CD4-positive, alpha-beta memory T cell (primary cell): ENCODE measurements around the gene PUSL1. TPM values are rescaled to one million over a fixed set of nuclear protein-coding genes. Genes with fewer than 3 reads are reported as not detected.

Experiments
- CTCF ChIA-PET: fragments of 350-600 bp; sonication (Branson Sonifier 250); formaldehyde crosslinking; loops from one replicate; lab custom pipeline; 2021; ENCODE audit warnings: inconsistent platforms; ENCODE audit not compliant: partially characterized antibody; lab: Charles Lee
- POLR2A ChIA-PET: fragments of 350-600 bp; sonication (Branson Sonifier 250); formaldehyde crosslinking; loops from one replicate; lab custom pipeline; 2021; ENCODE audit not compliant: partially characterized antibody; lab: Charles Lee
- DNase-seq, 5 donors: peaks; one replicate each; pipeline versions ENCODE4 v3.0.0 to v3.0.0-alpha.2; 2020 to 2022; ENCODE audit warnings: mixed read lengths in 1 of 5
- H3K27ac ChIP-seq: one replicate; pipeline ENCODE4 v1.7.0; 2013; ENCODE audit warnings: low read depth, low read length
- H3K27me3 ChIP-seq: 2 replicates; pipeline ENCODE4 v1.7.0; 2013; ENCODE audit warnings: mild to moderate bottlenecking, low read length, moderate library complexity; ENCODE audit not compliant: insufficient read depth
- H3K36me3 ChIP-seq: 2 replicates; pipeline ENCODE4 v1.7.0; 2013; ENCODE audit warnings: mild to moderate bottlenecking, low read length, moderate library complexity; ENCODE audit not compliant: insufficient read depth
- H3K4me1 ChIP-seq: 2 replicates; pipeline ENCODE4 v1.7.0; 2013; ENCODE audit warnings: mild to moderate bottlenecking, low read length, moderate library complexity; ENCODE audit not compliant: insufficient read depth
- H3K4me3 ChIP-seq, 2 donors: one replicate each; pipeline ENCODE4 v1.7.0; 2013; ENCODE audit warnings: low read length in 2 of 2, mild to moderate bottlenecking in 1 of 2
- H3K9me3 ChIP-seq, 2 donors: one replicate each; pipeline ENCODE4 v1.7.0; 2013; ENCODE audit warnings: low read length in 2 of 2, control low read depth in 1 of 2; ENCODE audit not compliant: control insufficient read depth in 1 of 2
- H3K27ac Mint-ChIP-seq, 7 donors: one replicate each; pipeline ENCODE4 v1.8.0; 2020 to 2021; ENCODE audit warnings: mixed read lengths in 7 of 7, mild to moderate bottlenecking in 6 of 7, inconsistent platforms in 3 of 7, moderate library complexity in 3 of 7
- H3K27me3 Mint-ChIP-seq, 2 donors: one replicate each; pipeline ENCODE4 v1.8.0; 2020 to 2021; ENCODE audit warnings: mixed read lengths in 2 of 2
- H3K36me3 Mint-ChIP-seq, 2 donors: one replicate each; pipeline ENCODE4 v1.8.0; 2020 to 2021; ENCODE audit warnings: mixed read lengths in 2 of 2, inconsistent platforms in 1 of 2, mild to moderate bottlenecking in 1 of 2
- H3K4me1 Mint-ChIP-seq, 4 donors: one replicate each; pipeline ENCODE4 v1.8.0; 2020 to 2021; ENCODE audit warnings: mixed read lengths in 4 of 4, mild to moderate bottlenecking in 1 of 4
- H3K4me3 Mint-ChIP-seq, 8 donors: one replicate each; pipeline ENCODE4 v1.8.0; 2020 to 2021; ENCODE audit warnings: mixed read lengths in 8 of 8, mild to moderate bottlenecking in 7 of 8, moderate library complexity in 6 of 8, inconsistent platforms in 3 of 8
- H3K9me3 Mint-ChIP-seq, 8 donors: one replicate each; pipeline ENCODE4 v1.8.0; 2020 to 2021; ENCODE audit warnings: mixed read lengths in 8 of 8, mild to moderate bottlenecking in 5 of 8, inconsistent platforms in 3 of 8, moderate library complexity in 1 of 8
- intact Hi-C: fragments of 100-400 bp; cut with micrococcal nuclease; formaldehyde crosslinking; loops from one replicate; pipeline ENCODE4 v1.15.1; 2023
- polyA plus RNA-seq, 2 donors: library from polyadenylated mRNA; unstranded; fragments of 300-500 nt; fragmentation: Illumina TruSeq; gene quantifications; one replicate each; pipeline ENCODE4 v1.2.3, GENCODE V29; 2021
- total RNA-seq, 2 experiments: library from RNA; stranded (reverse); gene quantifications; one replicate each; pipeline ENCODE4 v1.2.3, GENCODE V29; 2021

The PUSL1 gene
- total and polyA plus RNA-seq, 4 experiments from 2014 or later, result 15.4 to 27.9 (median 20.4) TPM

GRCh38 chr1:1272341-1273208 is 35.8 kb upstream of the PUSL1 start:
- peaks cover 43% of the 10 kb centered on the region for H3K4me1 ChIP-seq
- CTCF ChIA-PET, result interaction anchor here (0.6 to 2.4 kb wide), 2 partner anchors 150 to 595 kb away, joined by 3 to 9 read pairs; no protein-coding TSS in a partner anchor
- H3K4me3 ChIP-seq, result peak overlapping the region; percentile 33 to 80
- H3K36me3 ChIP-seq, result no peaks in the 10 kb centered on the region
- DNase-seq, result peak in 1 of 5 donors; percentile 45
- POLR2A ChIA-PET, result interaction anchor here (0.8 to 1.8 kb wide), 6 partner anchors 33 to 135 kb away, joined by 3 to 10 read pairs (median 4); partner anchors contain the start of genes AURKAIP1 and B3GALT6
- intact Hi-C loops, result loop anchor here (1.0 kb wide), 2 partner anchors 36 to 40 kb away; partner anchors contain the start of genes B3GALT6, PUSL1 and SDF4
- Mint-ChIP-seq H3K4me3 (peak overlapping the region; percentile 86 to 88 (median 87)), H3K27ac (peak overlapping the region; percentile 83 to 96 (median 89)), H3K27me3 (no peaks in the 10 kb centered on the region), H3K4me1 (peaks cover 22 to 47% (median 33%) of the 10 kb centered on the region in 4 donors), H3K36me3 (peaks cover 5 to 25% of the 10 kb centered on the region in 2 donors), H3K9me3 (no peaks in the 10 kb centered on the region)
- H3K27ac ChIP-seq, result peak overlapping the region; percentile 83
- no peaks in the 10 kb centered on the region for H3K27me3 ChIP-seq
- H3K9me3 ChIP-seq, result no peaks in the 10 kb centered on the region

GRCh38 chr1:1273209-1273511 is 35.2 kb upstream of the PUSL1 start:
- no peaks in the 10 kb centered on the region for H3K9me3 ChIP-seq
- Mint-ChIP-seq H3K4me3 (peak overlapping the region; percentile 86 to 88 (median 87)), H3K27ac (peak overlapping the region; percentile 83 to 96 (median 89)), H3K9me3 (no peaks in the 10 kb centered on the region), H3K36me3 (peaks cover 5 to 21% of the 10 kb centered on the region in 2 donors), H3K27me3 (no peaks in the 10 kb centered on the region), H3K4me1 (peaks cover 22 to 43% (median 32%) of the 10 kb centered on the region in 4 donors)
- ChIA-PET CTCF (interaction anchor here (1.4 kb wide), 1 partner anchor 150 kb away, joined by 3 read pairs; no protein-coding TSS in a partner anchor), POLR2A (interaction anchor here (0.9 to 1.8 kb wide), 9 partner anchors 17 to 342 kb away, joined by 3 to 10 read pairs (median 3); partner anchors contain the start of genes AURKAIP1, B3GALT6, MIB2 and SDF4)
- peak overlapping the region; percentile 33 to 80 for H3K4me3 ChIP-seq
- peaks cover 43% of the 10 kb centered on the region for H3K4me1 ChIP-seq
- no peaks in the 10 kb centered on the region for H3K27me3 ChIP-seq
- peak overlapping the region; percentile 83 for H3K27ac ChIP-seq
- no peaks in the 10 kb centered on the region for H3K36me3 ChIP-seq
- no peak for DNase-seq
- intact Hi-C loops, result loop anchor here (1.0 kb wide), 2 partner anchors 35 to 41 kb away; partner anchors contain the start of genes B3GALT6, PUSL1 and SDF4

GRCh38 chr1:1273512-1274298 is 34.7 kb upstream of the PUSL1 start, which contains the start of gene UBE2J2:
UBE2J2 (minus strand) TSS chr1:1273854; CDS start chr1:1267992, 5,862 bp downstream.
- Mint-ChIP-seq H3K9me3 (no peaks in the 10 kb centered on the region), H3K27ac (peak within 1 kb of the TSS; percentile 83 to 96 (median 89)), H3K27me3 (no peaks in the 10 kb centered on the region), H3K36me3 (peaks cover 5 to 19% of the 10 kb centered on the region in 2 donors), H3K4me3 (peak within 1 kb of the TSS; percentile 86 to 88 (median 87)), H3K4me1 (peaks cover 22 to 40% (median 32%) of the 10 kb centered on the region in 4 donors)
- H3K4me3 ChIP-seq, result peak within 1 kb of the TSS; percentile 33 to 80
- POLR2A ChIA-PET, result interaction anchor here (0.9 to 1.8 kb wide), 10 partner anchors 17 to 342 kb away, joined by 3 to 10 read pairs (median 4); partner anchors contain the start of genes AURKAIP1, B3GALT6, MIB2 and SDF4
- peak; percentile 89 to 92 (median 90) for DNase-seq
- H3K9me3 ChIP-seq, result no peaks in the 10 kb centered on the region
- no peaks in the 10 kb centered on the region for H3K27me3 ChIP-seq
- intact Hi-C loops, result loop anchor here (1.0 kb wide), 3 partner anchors 35 to 157 kb away; partner anchors contain the start of genes B3GALT6, C1orf159, PUSL1 and SDF4
- peak within 1 kb of the TSS; percentile 83 for H3K27ac ChIP-seq
- peaks cover 43% of the 10 kb centered on the region for H3K4me1 ChIP-seq
- CTCF ChIA-PET, result interaction anchor here (1.4 kb wide), 1 partner anchor 151 kb away, joined by 3 read pairs; no protein-coding TSS in a partner anchor
- no peaks in the 10 kb centered on the region for H3K36me3 ChIP-seq

GRCh38 chr1:1274299-1274930 is 34.0 kb upstream of the PUSL1 start:
- Histone ChIP-seq H3K36me3 (no peaks in the 10 kb centered on the region), H3K4me3 (peak overlapping the region; percentile 29 to 80), H3K4me1 (peaks cover 42% of the 10 kb centered on the region), H3K9me3 (no peaks in the 10 kb centered on the region), H3K27me3 (no peaks in the 10 kb centered on the region), H3K27ac (peak overlapping the region; percentile 83)
- Mint-ChIP-seq H3K36me3 (peaks cover 5 to 19% of the 10 kb centered on the region in 2 donors), H3K27ac (peak overlapping the region in 5 of 7 donors; percentile 36 to 53 (median 41)), H3K4me3 (peak overlapping the region; percentile 26 to 74 (median 70)), H3K9me3 (no peaks in the 10 kb centered on the region), H3K4me1 (peaks cover 22 to 40% (median 32%) of the 10 kb centered on the region in 4 donors), H3K27me3 (peaks cover 0 to 1% of the 10 kb centered on the region in 2 donors)
- intact Hi-C loops, result loop anchor here (1.0 kb wide), 1 partner anchor 158 kb away; the partner anchor contains the start of gene C1orf159
- POLR2A ChIA-PET, result interaction anchor here (1.0 to 1.8 kb wide), 7 partner anchors 16 to 341 kb away, joined by 3 to 10 read pairs (median 4); partner anchors contain the start of genes AURKAIP1, B3GALT6, MIB2 and SDF4
- CTCF ChIA-PET, result interaction anchor here (1.4 kb wide), 1 partner anchor 152 kb away, joined by 3 read pairs; no protein-coding TSS in a partner anchor
- peak in 1 of 5 donors; percentile 38 for DNase-seq

GRCh38 chr1:1274931-1275431 is 33.4 kb upstream of the PUSL1 start:
- Mint-ChIP-seq H3K27ac (peak overlapping the region in 4 of 7 donors; percentile 36 to 53 (median 39)), H3K36me3 (peaks cover 5 to 18% of the 10 kb centered on the region in 2 donors), H3K27me3 (peaks cover 0 to 1% of the 10 kb centered on the region in 2 donors), H3K4me1 (peaks cover 18 to 34% (median 28%) of the 10 kb centered on the region in 4 donors), H3K9me3 (no peaks in the 10 kb centered on the region), H3K4me3 (peak overlapping the region in 7 of 8 donors; percentile 52 to 74 (median 70))
- Histone ChIP-seq H3K27ac (no peak overlapping the region), H3K4me3 (no peak overlapping the region), H3K27me3 (no peaks in the 10 kb centered on the region), H3K4me1 (peaks cover 36% of the 10 kb centered on the region), H3K36me3 (no peaks in the 10 kb centered on the region), H3K9me3 (no peaks in the 10 kb centered on the region)
- intact Hi-C loops, result loop anchor here (1.0 kb wide), 1 partner anchor 159 kb away; the partner anchor contains the start of gene C1orf159
- POLR2A ChIA-PET, result no interaction called here
- CTCF ChIA-PET, result interaction anchor here (1.2 kb wide), 1 partner anchor 98 kb away, joined by 3 read pairs; no protein-coding TSS in a partner anchor
- DNase-seq, result peak in 1 of 5 donors; percentile 37
